GM21423 (cell line): ENCODE results near the gene NINJ2.

Source experiments
- ATAC-seq: cut with Tn5 transposase; IDR thresholded peaks from one replicate; pipeline ENCODE4 v1.9.1; 2021; ENCODE audit warnings: mild to moderate bottlenecking, moderate library complexity; ENCODE audit not compliant: unreplicated experiment

The NINJ2 gene

DNA sequence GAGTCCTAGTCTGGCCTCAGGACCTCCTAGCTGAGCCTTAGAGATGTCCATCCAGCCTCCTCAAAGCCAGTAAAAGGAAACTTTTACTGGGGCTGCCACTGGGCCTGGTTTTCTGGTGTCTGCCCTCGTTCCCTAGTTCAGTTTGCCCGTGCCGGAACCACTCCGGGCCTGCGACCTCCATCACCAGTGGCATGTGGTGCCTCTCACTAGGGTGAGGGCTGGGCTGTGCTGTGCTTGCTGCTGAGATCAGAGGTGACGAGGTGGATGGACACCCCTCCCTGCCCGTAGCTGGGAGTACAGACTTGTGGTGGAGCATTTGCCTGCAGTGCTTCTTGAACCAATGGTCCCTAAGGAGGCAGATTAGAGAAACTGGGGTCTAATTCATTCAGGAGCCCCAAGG is 127.8 kb downstream of the NINJ2 start:
- no peak for ATAC-seq

DNA sequence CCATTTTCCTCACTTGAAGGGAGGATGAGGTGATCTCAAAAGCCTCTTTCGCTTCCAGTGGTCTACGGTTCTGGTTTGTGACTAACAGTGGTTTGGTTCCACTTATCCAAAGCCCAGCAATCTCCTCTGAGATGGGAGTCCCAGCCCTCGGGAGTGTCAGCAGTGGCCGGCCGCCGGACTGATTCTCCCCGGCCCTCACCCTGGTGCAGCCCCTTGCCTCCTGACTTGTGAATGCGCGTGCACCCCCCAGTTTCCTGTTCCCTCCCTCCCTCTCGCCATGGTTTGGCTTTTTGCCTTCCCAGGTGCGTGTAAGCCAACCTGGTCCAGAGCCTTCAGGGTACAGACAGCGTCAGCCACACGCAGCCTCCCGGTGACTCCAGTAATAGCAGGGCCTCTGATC is 129.0 kb downstream of the NINJ2 start:
- ATAC-seq, result no peak

- ATAC-seq, result no peak
These were observed 129.5 kb downstream of the NINJ2 start for GRCh38 chr12:533718-534117.

DNA sequence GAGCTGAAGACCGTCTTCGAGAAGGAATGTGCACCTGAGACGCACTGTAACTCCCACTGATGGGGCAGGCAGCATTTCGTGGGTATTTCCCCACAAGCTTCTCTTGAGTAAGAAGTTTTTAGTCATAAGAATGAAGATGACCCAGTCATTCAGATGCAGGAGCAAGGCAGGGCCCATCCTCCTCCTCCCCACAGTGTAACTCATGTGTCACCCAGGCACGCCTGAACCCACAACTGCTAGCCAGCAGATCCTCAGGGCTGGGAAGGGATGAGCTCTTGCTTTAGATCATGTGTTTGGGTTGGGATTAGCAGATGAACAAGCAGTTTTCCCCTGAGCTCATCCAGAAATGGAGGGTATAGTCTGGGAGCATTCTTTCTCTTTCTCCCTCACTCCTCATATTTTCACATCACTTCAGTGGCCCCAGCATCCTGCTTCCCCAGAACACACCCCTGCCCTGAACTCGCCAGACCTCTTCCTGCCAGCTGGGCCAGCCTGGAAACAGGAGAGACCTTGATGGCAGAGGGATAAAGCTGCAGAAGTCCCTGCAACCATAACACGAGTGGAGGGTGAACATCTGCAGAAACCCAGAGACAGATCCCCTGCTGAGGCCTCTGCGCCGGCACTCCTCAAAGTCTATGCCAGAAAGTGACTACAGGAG is 130.2 kb downstream of the NINJ2 start:
- no peak for ATAC-seq

GRCh38 chr12:531951-532585 is 131.2 kb downstream of the NINJ2 start:
- no peak for ATAC-seq

DNA sequence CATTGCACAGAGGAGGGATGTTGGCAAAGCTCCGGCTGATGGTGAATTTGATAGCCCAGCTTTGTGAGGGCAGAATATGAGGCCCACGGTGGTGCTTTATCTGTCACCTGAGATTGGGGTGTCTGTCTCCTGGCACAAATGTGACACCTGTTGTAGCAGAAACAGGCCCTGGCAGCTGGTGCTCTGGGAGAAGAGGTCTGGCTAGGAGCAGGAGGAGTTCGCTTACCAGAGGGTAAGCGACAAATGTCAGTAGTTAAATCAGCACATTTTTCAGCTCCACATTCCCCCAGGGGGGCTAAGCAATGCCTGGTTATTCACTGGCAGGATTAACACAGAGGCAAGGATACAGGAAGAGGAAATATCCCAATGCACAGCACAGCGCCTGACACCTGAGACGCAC is 132.4 kb downstream of the NINJ2 start:
- no peak for ATAC-seq

GRCh38 chr12:530308-530707 is 132.9 kb downstream of the NINJ2 start:
- ATAC-seq, result no peak

- no peak for ATAC-seq
These were observed 135.5 kb downstream of the NINJ2 start for GRCh38 chr12:527729-528128.

- ATAC-seq, result no peak
These were observed 136.0 kb downstream of the NINJ2 start for GRCh38 chr12:527241-527640.

GRCh38 chr12:526089-526488 is 137.2 kb downstream of the NINJ2 start:
- no peak for ATAC-seq

DNA sequence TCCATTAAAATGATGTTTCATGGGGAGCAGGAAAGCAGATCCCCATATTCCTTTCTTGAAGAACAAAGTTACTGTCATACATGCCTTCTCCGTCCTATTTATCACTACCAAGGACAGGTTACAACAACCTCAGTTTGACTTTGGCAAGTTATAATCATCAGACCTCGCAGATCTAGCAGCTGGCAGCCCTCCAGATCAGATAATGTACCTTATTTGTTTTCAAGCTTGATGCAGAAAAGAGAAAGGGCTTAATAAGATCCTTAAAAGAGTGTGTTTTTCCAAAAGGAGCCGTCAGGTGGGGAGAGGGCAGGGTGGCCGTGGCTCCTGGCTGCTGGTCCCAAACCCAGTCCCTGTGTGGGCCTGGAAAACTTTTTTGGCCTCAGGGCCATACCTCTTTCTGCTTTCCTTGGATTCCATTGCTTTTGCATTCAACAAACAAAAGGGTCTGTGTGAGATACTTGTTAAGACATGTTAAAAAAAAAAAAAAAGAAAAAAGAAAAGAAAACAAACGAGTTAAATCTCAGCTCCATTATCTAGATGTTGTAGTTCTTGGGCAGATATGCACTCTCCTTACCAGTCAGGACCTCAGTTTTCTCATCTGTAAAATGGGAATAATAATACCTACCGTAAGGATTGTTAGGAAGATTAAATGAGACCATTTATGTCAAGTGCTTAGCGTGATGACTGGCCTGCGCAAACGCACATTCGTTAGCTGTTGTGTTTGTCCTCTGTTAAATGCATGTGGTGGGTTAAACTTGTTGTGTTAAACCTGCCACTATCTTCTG is 138.9 kb downstream of the NINJ2 start:
- ATAC-seq, result no peak

GRCh38 chr12:522692-523378 is 140.4 kb downstream of the NINJ2 start:
- no peak for ATAC-seq

DNA sequence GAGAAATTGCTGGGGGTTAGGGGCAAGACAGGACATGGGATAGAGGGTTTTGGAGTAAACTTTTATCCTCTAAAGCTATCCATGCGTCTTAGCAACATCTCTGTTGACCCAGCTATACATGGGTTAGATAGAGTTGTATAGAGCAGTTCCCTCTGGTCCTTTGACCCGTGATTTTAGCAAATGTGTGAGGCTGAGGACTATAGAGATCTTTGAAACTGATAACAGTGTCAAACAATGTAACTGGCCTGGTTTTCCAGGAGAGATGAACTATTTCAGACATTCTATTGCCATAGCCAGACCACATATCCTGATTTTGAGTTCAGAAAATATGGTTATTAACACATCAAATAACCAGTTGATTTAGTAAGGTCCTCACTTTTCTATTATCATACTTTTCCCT is 143.1 kb downstream of the NINJ2 start:
- no peak for ATAC-seq

GRCh38 chr12:517538-517937 is 145.7 kb downstream of the NINJ2 start:
- no peak for ATAC-seq
